Measurements from ENCODE around the gene DOCK7. TPM values are rescaled to one million over a fixed set of nuclear protein-coding genes. Genes with fewer than 3 reads are reported as not detected.
"Not testable (repeated sequence)": the region's sequence is repeated elsewhere in the genome, so short reads cannot be mapped to it uniquely, and the experiment has no call there.

Gene DOCK7
- polyA plus RNA-seq, 3 donors from 2014 or later: 0.55 to 1.6 (median 1.5) TPM

GRCh38 chr1:62621907-62622306 is 66.3 kb downstream of the DOCK7 start:
- H3K4me3 Mint-ChIP-seq: no peak overlapping the region
- H3K36me3 Mint-ChIP-seq: peaks cover 0 to 9% (median 4%) of the 10 kb centered on the region in 3 donors
- no peaks in the 10 kb centered on the region for H3K9me3 Mint-ChIP-seq
- no peak for DNase-seq
- H3K27me3 Mint-ChIP-seq (ENCODE audit: low read depth in 3 of 3): peaks cover 0 to 1% (median 0%) of the 10 kb centered on the region in 3 donors
- no peaks in the 10 kb centered on the region for H3K4me1 Mint-ChIP-seq
- H3K27ac Mint-ChIP-seq: no peak overlapping the region

- Mint-ChIP-seq H3K27me3 (ENCODE audit: low read depth in 3 of 3) (no peaks in the 10 kb centered on the region), H3K36me3 (peaks cover 0 to 9% (median 0%) of the 10 kb centered on the region in 3 donors), H3K4me1 (no peaks in the 10 kb centered on the region), H3K27ac (no peak overlapping the region), H3K4me3 (no peak overlapping the region), H3K9me3 (no peaks in the 10 kb centered on the region)
- DNase-seq: no peak
These were observed 74.3 kb downstream of the DOCK7 start for GRCh38 chr1:62613890-62614289.

- Mint-ChIP-seq H3K36me3 (peaks cover 0 to 9% (median 0%) of the 10 kb centered on the region in 3 donors), H3K4me3 (no peak overlapping the region), H3K9me3 (no peaks in the 10 kb centered on the region), H3K27me3 (ENCODE audit: low read depth in 3 of 3) (no peaks in the 10 kb centered on the region), H3K4me1 (no peaks in the 10 kb centered on the region), H3K27ac (no peak overlapping the region)
- no peak for DNase-seq
These were observed 74.9 kb downstream of the DOCK7 start for GRCh38 chr1:62613325-62613727.

GRCh38 chr1:62612770-62613169 is 75.4 kb downstream of the DOCK7 start:
- no peaks in the 10 kb centered on the region for H3K9me3 Mint-ChIP-seq

GRCh38 chr1:62610588-62610987 is 77.6 kb downstream of the DOCK7 start:
- H3K4me3 Mint-ChIP-seq; H3K4me1 Mint-ChIP-seq; H3K36me3 Mint-ChIP-seq; H3K27me3 Mint-ChIP-seq (ENCODE audit: low read depth in 3 of 3); H3K27ac Mint-ChIP-seq; H3K9me3 Mint-ChIP-seq; DNase-seq: not testable (repeated sequence)

More at GRCh38 chr1:62612770-62613169, 75.4 kb downstream of the DOCK7 start:
- no peaks in the 10 kb centered on the region for H3K4me1 Mint-ChIP-seq
- DNase-seq: no peak
- peaks cover 0 to 6% (median 0%) of the 10 kb centered on the region in 3 donors for H3K36me3 Mint-ChIP-seq
- no peak overlapping the region for H3K4me3 Mint-ChIP-seq
- H3K27ac Mint-ChIP-seq: no peak overlapping the region
- H3K27me3 Mint-ChIP-seq (ENCODE audit: low read depth in 3 of 3): no peaks in the 10 kb centered on the region

- no peaks in the 10 kb centered on the region for H3K4me1 Mint-ChIP-seq
- no peaks in the 10 kb centered on the region for H3K36me3 Mint-ChIP-seq
- H3K9me3 Mint-ChIP-seq: no peaks in the 10 kb centered on the region
- no peak overlapping the region for H3K4me3 Mint-ChIP-seq
- no peak overlapping the region for H3K27ac Mint-ChIP-seq
- no peak for DNase-seq
- peaks cover 0 to 4% (median 0%) of the 10 kb centered on the region in 3 donors for H3K27me3 Mint-ChIP-seq (ENCODE audit: low read depth in 3 of 3)
These were observed 79.3 kb downstream of the DOCK7 start for GRCh38 chr1:62608905-62609304.

- no peaks in the 10 kb centered on the region for H3K4me1 Mint-ChIP-seq
- peaks cover 0 to 4% (median 0%) of the 10 kb centered on the region in 3 donors for H3K27me3 Mint-ChIP-seq (ENCODE audit: low read depth in 3 of 3)
- no peak overlapping the region for H3K4me3 Mint-ChIP-seq
- no peak for DNase-seq
- H3K36me3 Mint-ChIP-seq: no peaks in the 10 kb centered on the region
- H3K27ac Mint-ChIP-seq: no peak overlapping the region
- no peaks in the 10 kb centered on the region for H3K9me3 Mint-ChIP-seq
These were observed 86.7 kb downstream of the DOCK7 start for GRCh38 chr1:62601457-62601856.

- Mint-ChIP-seq H3K27ac (no peak overlapping the region), H3K4me3 (no peak overlapping the region), H3K36me3 (no peaks in the 10 kb centered on the region), H3K9me3 (no peaks in the 10 kb centered on the region), H3K27me3 (ENCODE audit: low read depth in 3 of 3) (peaks cover 0 to 7% (median 0%) of the 10 kb centered on the region in 3 donors), H3K4me1 (no peaks in the 10 kb centered on the region)
- no peak for DNase-seq
These were observed 89.1 kb downstream of the DOCK7 start for GRCh38 chr1:62599044-62599443.

GRCh38 chr1:62597281-62597680 is 90.9 kb downstream of the DOCK7 start, which contains the start of gene ANGPTL3:
Gene ANGPTL3, plus strand, starts transcription at chr1:62597520. Its CDS starts 47 bp downstream, at chr1:62597567.
- Mint-ChIP-seq H3K36me3 (no peaks in the 10 kb centered on the region), H3K9me3 (no peaks in the 10 kb centered on the region), H3K4me3 (no peak within 1 kb of the TSS), H3K27me3 (ENCODE audit: low read depth in 3 of 3) (peaks cover 0 to 10% (median 0%) of the 10 kb centered on the region in 3 donors), H3K27ac (no peak within 1 kb of the TSS), H3K4me1 (no peaks in the 10 kb centered on the region)
- DNase-seq: no peak

- H3K27me3 Mint-ChIP-seq (ENCODE audit: low read depth in 3 of 3): peaks cover 0 to 6% (median 0%) of the 10 kb centered on the region in 3 donors
- no peaks in the 10 kb centered on the region for H3K4me1 Mint-ChIP-seq
- peaks cover 0 to 3% (median 0%) of the 10 kb centered on the region in 3 donors for H3K36me3 Mint-ChIP-seq
- H3K27ac Mint-ChIP-seq: no peak overlapping the region
- no peaks in the 10 kb centered on the region for H3K9me3 Mint-ChIP-seq
- no peak for DNase-seq
- H3K4me3 Mint-ChIP-seq: no peak overlapping the region
These were observed 92.5 kb downstream of the DOCK7 start for GRCh38 chr1:62595647-62596046.

- Mint-ChIP-seq H3K4me3 (no peak overlapping the region), H3K27me3 (ENCODE audit: low read depth in 3 of 3) (peaks cover 0 to 6% (median 0%) of the 10 kb centered on the region in 3 donors), H3K36me3 (peaks cover 0 to 3% (median 0%) of the 10 kb centered on the region in 3 donors), H3K27ac (no peak overlapping the region), H3K9me3 (no peaks in the 10 kb centered on the region), H3K4me1 (no peaks in the 10 kb centered on the region)
- no peak for DNase-seq
These were observed 94.3 kb downstream of the DOCK7 start for GRCh38 chr1:62593825-62594394.

- Mint-ChIP-seq H3K27ac (no peak overlapping the region), H3K36me3 (peaks cover 0 to 3% (median 3%) of the 10 kb centered on the region in 3 donors), H3K4me3 (no peak overlapping the region), H3K4me1 (no peaks in the 10 kb centered on the region), H3K9me3 (no peaks in the 10 kb centered on the region), H3K27me3 (ENCODE audit: low read depth in 3 of 3) (peaks cover 0 to 3% (median 0%) of the 10 kb centered on the region in 3 donors)
- no peak for DNase-seq
These were observed 97.2 kb downstream of the DOCK7 start for GRCh38 chr1:62590970-62591368.

- DNase-seq: no peak
- no peak overlapping the region for H3K27ac Mint-ChIP-seq
- peaks cover 0 to 2% (median 0%) of the 10 kb centered on the region in 3 donors for H3K27me3 Mint-ChIP-seq (ENCODE audit: low read depth in 3 of 3)
- no peaks in the 10 kb centered on the region for H3K4me1 Mint-ChIP-seq
- H3K9me3 Mint-ChIP-seq: no peaks in the 10 kb centered on the region
- no peak overlapping the region for H3K4me3 Mint-ChIP-seq
- peaks cover 0 to 3% (median 3%) of the 10 kb centered on the region in 3 donors for H3K36me3 Mint-ChIP-seq
These were observed 97.8 kb downstream of the DOCK7 start for GRCh38 chr1:62590255-62590969.

- no peak overlapping the region for H3K27ac Mint-ChIP-seq
- no peaks in the 10 kb centered on the region for H3K9me3 Mint-ChIP-seq
- peaks cover 0 to 2% (median 0%) of the 10 kb centered on the region in 3 donors for H3K27me3 Mint-ChIP-seq (ENCODE audit: low read depth in 3 of 3)
- no peak overlapping the region for H3K4me3 Mint-ChIP-seq
- peaks cover 0 to 3% (median 3%) of the 10 kb centered on the region in 3 donors for H3K36me3 Mint-ChIP-seq
- H3K4me1 Mint-ChIP-seq: no peaks in the 10 kb centered on the region
- no peak for DNase-seq
These were observed 98.9 kb downstream of the DOCK7 start for GRCh38 chr1:62589321-62589720.

Measured in immature natural killer cell (primary cell).